GM12875 (cell line): Measurements from ENCODE around the gene PPP6R3.

Experiments used
- H3K4me3 ChIP-seq: one replicate; pipeline ENCODE4 v1.5.1; 2011; ENCODE audit warnings: low read depth, low read length, control low read depth
- CTCF ChIP-seq: IDR thresholded peaks from 2 replicates; pipeline ENCODE4 v1.5.1; 2011; ENCODE audit warnings: low read depth, mild to moderate bottlenecking, control low read depth, inconsistent platforms, low read length, moderate library complexity, borderline replicate concordance; ENCODE audit not compliant: insufficient read depth

PPP6R3 gene

DNA sequence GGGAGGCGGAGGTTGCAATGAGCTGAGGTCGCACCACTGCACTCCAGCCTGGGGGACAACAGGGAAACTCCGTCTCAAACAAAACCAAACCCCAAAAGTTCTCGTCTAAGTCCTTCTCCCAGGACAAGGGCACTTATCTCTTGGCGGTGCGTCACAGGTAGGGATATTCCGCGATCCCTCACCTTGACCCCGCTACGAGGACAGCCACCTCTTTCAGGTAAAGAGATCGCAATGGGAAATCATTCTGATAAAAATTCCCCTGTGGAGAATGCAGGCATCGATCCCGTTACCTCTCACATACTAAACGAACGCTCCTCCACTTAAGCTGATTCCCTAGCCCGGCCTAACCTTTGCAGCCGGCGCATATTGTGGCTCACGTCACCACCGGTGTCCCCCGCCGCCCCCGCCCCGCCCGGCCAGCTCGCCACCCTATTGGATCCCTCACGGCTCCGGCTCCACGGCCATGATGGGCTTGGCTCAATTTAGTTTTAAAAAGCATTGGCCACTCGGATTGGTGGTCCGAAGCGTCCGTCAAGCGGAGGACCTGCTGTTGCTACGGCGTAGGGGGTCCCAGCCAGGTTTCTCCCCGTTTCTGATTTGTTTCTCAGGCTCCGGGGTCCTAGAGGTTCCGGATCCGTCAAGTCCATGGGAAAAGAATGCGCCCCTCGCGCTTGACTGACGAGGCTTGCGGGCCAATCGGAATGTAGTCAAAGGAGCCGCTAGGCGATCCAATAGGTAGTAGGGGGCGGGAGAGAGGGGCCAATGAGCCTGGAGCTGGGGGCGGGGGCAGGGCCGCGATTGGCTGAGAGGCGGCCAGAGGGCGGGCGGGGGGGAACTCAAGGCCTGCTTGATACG lies 439 bp upstream of the PPP6R3 start:
- no peak for TF ChIP-seq CTCF
- H3K4me3 ChIP-seq = peak overlapping the region; percentile 79

DNA sequence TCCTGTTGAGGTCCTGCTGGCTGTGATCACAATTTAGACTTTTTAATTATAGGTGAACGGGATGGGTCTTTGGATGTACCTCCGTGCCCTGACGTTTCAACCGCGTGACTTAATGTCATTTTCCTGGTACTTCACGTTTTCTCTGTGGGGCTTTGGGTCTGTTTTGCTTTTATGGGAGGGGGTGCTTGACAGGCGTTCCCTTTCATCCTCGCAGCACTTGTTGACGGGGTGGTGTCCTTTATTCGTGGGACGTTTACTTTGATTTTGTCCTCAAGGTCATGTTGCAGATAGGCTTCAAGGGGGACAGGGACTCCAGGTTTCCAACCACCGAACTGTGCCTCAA lies 994 bp downstream of the PPP6R3 start:
- no peak for TF ChIP-seq CTCF
- H3K4me3 ChIP-seq = peak overlapping the region; percentile 79

- no peak overlapping the region for H3K4me3 ChIP-seq
- no peak for TF ChIP-seq CTCF
These were observed 3.2 kb downstream of the PPP6R3 start for GRCh38 chr11:68463714-68464113.

- no peak overlapping the region for H3K4me3 ChIP-seq
- no peak for TF ChIP-seq CTCF
These were observed 6.8 kb downstream of the PPP6R3 start for GRCh38 chr11:68467201-68467834.

DNA sequence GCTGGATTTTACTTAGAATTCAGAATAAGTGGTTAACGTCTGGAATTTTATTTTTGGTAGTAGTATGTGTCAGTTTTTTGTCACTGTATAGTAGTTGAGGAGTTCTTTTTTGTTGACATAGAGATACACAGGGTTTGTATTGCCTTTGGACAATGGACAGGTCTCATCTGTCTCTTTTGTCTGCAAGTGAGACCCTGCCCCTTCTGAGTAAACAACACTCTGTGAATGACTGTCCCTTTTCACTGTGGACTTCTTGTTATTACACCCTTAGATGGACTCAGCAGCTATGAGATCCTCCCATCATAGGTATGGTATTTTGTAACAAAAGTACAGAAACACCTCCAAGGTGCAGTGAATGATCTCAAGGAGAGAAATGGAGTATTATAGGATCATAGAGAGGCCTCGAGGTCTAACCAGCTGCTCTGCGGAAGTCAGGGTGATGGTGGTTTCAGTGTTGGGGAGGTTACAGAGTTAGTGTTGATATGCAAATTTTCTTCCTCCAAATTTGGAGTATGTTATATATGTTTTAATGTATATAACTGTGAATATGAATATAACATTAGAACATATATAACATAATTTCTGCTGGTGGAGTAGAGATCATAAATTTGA lies 7.8 kb downstream of the PPP6R3 start:
- TF ChIP-seq CTCF = no peak
- no peak overlapping the region for H3K4me3 ChIP-seq

- TF ChIP-seq CTCF = no peak
- H3K4me3 ChIP-seq = no peak overlapping the region
These were observed 8.6 kb downstream of the PPP6R3 start for GRCh38 chr11:68469122-68469521.
